ENCODE results near the gene ERMAP. TPM values are rescaled to one million over a fixed set of nuclear protein-coding genes. Genes with fewer than 3 reads are reported as not detected.

The ERMAP gene
- total RNA-seq, 4 donors from 2014 or later = 4.1 to 14.2 (median 8.3) TPM

DNA sequence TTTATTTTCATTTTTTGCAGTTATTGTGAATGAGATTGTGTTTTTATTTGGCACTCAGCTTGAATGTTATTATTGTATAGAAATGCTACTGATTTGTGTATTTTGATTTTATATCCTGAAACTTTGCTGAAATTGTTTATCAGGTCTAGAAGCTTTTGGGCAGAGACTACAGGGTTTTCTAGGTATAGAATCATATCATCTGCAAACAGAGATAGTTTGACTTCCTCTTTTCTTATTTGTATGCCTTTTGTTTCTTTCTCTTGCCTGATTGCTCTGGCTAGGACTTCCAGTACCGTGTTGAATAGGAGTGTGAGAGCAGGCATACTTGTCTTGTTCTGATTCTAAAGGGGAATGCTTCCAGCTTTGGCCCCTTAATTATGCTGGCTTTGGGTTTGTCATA, 56.7 kb downstream of the ERMAP start:
- H3K4me1 ChIP-seq = no peaks in the 10 kb centered on the region
- TF ChIP-seq EP300 (IDR thresholded peaks at IDR 0.05) (no peak), POLR2A (IDR thresholded peaks at IDR 0.05) (no peak)
- TF ChIP-seq, protein P1, sequence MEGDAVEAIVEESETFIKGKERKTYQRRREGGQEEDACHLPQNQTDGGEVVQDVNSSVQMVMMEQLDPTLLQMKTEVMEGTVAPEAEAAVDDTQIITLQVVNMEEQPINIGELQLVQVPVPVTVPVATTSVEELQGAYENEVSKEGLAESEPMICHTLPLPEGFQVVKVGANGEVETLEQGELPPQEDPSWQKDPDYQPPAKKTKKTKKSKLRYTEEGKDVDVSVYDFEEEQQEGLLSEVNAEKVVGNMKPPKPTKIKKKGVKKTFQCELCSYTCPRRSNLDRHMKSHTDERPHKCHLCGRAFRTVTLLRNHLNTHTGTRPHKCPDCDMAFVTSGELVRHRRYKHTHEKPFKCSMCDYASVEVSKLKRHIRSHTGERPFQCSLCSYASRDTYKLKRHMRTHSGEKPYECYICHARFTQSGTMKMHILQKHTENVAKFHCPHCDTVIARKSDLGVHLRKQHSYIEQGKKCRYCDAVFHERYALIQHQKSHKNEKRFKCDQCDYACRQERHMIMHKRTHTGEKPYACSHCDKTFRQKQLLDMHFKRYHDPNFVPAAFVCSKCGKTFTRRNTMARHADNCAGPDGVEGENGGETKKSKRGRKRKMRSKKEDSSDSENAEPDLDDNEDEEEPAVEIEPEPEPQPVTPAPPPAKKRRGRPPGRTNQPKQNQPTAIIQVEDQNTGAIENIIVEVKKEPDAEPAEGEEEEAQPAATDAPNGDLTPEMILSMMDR (IDR thresholded peaks at IDR 0.05) = no peak
- peaks cover 0 to 18% (median 3%) of the 10 kb centered on the region in 4 donors for H3K9me3 ChIP-seq
- no peaks in the 10 kb centered on the region for H3K36me3 ChIP-seq
- no peak overlapping the region for H3K27ac ChIP-seq
- 66 to 83% methylated on average over 1 of the region's 1 CpG for WGBS, 2 donors
- no peak overlapping the region for H3K4me3 ChIP-seq
- no peaks in the 10 kb centered on the region for H3K27me3 ChIP-seq
- DNase-seq (ENCODE audit: low spot score in 2 of 2) = no peak

DNA sequence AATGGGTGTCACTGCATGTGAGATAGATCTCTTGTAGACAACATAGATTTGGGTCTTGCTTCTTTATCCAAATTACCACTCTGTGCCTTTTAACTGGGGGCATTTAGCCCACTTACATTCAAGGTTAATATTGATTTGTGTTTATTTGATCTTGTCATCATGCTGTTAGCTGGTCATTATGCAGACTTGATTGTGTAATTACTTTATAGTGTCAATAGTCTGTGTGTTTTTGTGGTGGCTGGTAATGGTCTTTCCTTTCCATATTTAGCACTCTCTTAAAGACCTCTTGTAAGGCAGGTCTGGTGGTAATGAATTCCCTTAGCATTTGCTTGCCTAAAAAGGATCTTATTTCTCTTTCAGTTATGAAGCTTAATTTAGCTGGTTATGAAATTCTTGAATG, 59.1 kb downstream of the ERMAP start:
- TF ChIP-seq EP300 (IDR thresholded peaks at IDR 0.05) (no peak), POLR2A (IDR thresholded peaks at IDR 0.05) (no peak)
- TF ChIP-seq, protein P1 (IDR thresholded peaks at IDR 0.05) = no peak
- H3K4me1 ChIP-seq = no peaks in the 10 kb centered on the region
- no peak overlapping the region for H3K27ac ChIP-seq

DNA sequence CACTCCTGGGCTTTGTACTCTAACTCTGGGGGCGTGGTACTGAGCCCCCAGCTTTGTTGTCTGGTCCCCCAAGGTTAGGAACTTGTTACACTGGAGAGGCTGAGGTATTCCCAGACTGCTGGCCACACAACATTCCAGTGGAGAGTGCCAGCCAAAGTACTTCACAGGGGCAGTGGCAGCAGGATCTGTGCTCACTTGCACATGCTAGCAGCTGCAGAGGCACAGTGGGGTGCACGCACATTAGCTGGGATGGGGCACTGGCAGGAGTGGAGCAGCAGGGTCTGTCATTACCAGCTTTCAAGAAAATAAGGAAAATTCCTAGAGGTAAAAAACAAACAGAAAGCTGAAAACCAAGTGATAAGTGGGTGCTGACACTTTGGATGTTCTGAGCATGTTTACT, 60.5 kb downstream of the ERMAP start:
- H3K4me1 ChIP-seq = no peaks in the 10 kb centered on the region
- TF ChIP-seq POLR2A (IDR thresholded peaks at IDR 0.05) (no peak), EP300 (IDR thresholded peaks at IDR 0.05) (no peak)
- TF ChIP-seq, protein P1 (IDR thresholded peaks at IDR 0.05) = no peak
- DNase-seq (ENCODE audit: low spot score in 2 of 2) = no peak
- no peaks in the 10 kb centered on the region for H3K27me3 ChIP-seq
- H3K9me3 ChIP-seq = peaks cover 0 to 18% (median 3%) of the 10 kb centered on the region in 4 donors
- H3K4me3 ChIP-seq = no peak overlapping the region
- H3K36me3 ChIP-seq = no peaks in the 10 kb centered on the region
- 63 to 69% methylated on average over 2 of the region's 2 CpGs for WGBS, 2 donors
- no peak overlapping the region for H3K27ac ChIP-seq

More for the DNA sequence above, 59.1 kb downstream of the ERMAP start:
- Histone ChIP-seq H3K9me3 (peaks cover 0 to 18% (median 3%) of the 10 kb centered on the region in 4 donors), H3K4me3 (no peak overlapping the region), H3K36me3 (no peaks in the 10 kb centered on the region), H3K27me3 (no peaks in the 10 kb centered on the region)
- DNase-seq (ENCODE audit: low spot score in 2 of 2) = no peak

DNA sequence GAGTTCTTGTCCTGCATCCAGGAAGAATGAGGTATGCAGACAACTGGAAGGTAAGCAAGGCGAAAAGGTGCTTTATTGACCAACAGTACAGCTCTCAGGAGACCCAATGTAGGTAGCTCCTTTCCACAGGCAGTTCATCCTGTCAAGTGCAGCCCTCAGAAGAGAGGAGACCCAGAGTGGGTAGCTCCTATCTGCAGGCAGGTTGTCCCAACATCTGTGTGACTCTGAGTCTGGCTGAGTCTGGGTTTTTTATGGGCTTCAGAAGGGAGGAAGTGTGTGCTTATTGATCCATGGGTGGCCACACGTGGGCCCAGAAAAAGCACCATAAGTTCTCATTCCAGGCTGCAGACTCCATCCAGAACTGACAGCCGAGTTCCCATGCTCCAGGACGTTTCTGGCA, 63.5 kb downstream of the ERMAP start:
- Histone ChIP-seq H3K27me3 (no peaks in the 10 kb centered on the region), H3K36me3 (no peaks in the 10 kb centered on the region), H3K27ac (no peak overlapping the region), H3K4me1 (no peaks in the 10 kb centered on the region), H3K4me3 (no peak overlapping the region), H3K9me3 (no peaks in the 10 kb centered on the region)
- no peak for DNase-seq (ENCODE audit: low spot score in 2 of 2)
- WGBS, 2 donors = 77 to 79% methylated on average over 2 to 4 of the region's 4 CpGs
- TF ChIP-seq EP300 (IDR thresholded peaks at IDR 0.05) (no peak), POLR2A (IDR thresholded peaks at IDR 0.05) (no peak)
- TF ChIP-seq, protein P1 (IDR thresholded peaks at IDR 0.05) = no peak

DNA sequence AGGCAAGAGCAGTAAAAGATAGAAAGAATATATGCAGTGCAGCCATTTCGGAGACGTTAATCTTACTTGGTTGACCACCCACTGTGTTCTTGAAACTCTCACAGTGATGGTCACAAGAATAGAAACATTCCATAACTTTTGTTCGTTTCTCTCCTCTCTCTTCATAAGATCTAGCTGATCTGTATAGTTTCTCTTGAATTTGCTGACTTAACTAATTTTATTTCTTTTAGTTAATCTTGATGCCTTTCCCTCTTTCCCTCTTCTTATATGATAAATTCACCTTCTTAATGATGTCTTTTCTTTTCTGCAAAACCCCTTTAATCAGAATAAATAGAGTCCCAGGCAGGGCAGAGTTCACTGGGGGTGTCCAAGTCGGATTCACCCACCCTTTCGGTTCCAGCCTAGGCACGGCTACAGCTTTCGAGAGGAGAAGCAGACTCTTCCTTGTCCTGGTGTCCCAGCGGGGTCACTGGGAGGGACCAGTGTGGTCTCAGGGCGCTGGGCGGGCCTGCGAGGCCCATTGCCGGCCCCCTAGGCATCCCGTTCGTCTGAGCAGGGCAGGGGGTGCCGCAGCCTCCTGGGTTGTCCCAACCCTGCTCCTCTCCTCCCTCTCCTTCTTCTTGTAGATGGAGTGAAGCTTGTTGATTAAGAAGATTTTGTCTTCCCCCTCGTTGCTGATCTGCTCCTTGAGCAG, 69.3 kb downstream of the ERMAP start:
- Histone ChIP-seq H3K27me3 (no peaks in the 10 kb centered on the region), H3K4me3 (no peak overlapping the region), H3K36me3 (no peaks in the 10 kb centered on the region), H3K4me1 (no peaks in the 10 kb centered on the region), H3K27ac (no peak overlapping the region), H3K9me3 (no peaks in the 10 kb centered on the region)
- 70 to 78% methylated on average over 16 of the region's 16 CpGs for WGBS, 2 donors
- DNase-seq (ENCODE audit: low spot score in 2 of 2) = no peak
- TF ChIP-seq POLR2A (IDR thresholded peaks at IDR 0.05) (no peak), EP300 (IDR thresholded peaks at IDR 0.05) (no peak)
- TF ChIP-seq, protein P1 (IDR thresholded peaks at IDR 0.05) = no peak

All from tibial nerve (tissue), 4 donors.